Liver (tissue), 9 donors: ENCODE measurements around the gene STAT5A. TPM values are rescaled to one million over a fixed set of nuclear protein-coding genes. Genes with fewer than 3 reads are reported as not detected.

Experiments used
- DNase-seq: peaks from one replicate; pipeline ENCODE4 v3.0.0-alpha.2; 2017; ENCODE audit warnings: low spot score
- H3K27ac ChIP-seq, 2 donors: one replicate each; pipeline ENCODE4 v1.7.0; 2013; ENCODE audit warnings: inconsistent platforms in 2 of 2, low read length in 2 of 2, control low read depth in 1 of 2, low read depth in 1 of 2, mild to moderate bottlenecking in 1 of 2
- H3K27me3 ChIP-seq, 4 donors: one replicate each; pipeline versions ENCODE4 v1.6.1 to v1.7.0; 2013; ENCODE audit warnings: low read length in 3 of 4, inconsistent platforms in 1 of 4, mild to moderate bottlenecking in 1 of 4, moderate library complexity in 1 of 4; ENCODE audit not compliant: control insufficient read depth in 4 of 4, insufficient read depth in 4 of 4
- H3K36me3 ChIP-seq, 4 donors: one replicate each; pipeline versions ENCODE4 v1.6.1 to v1.7.0; 2013; ENCODE audit warnings: low read length in 3 of 4, mild to moderate bottlenecking in 3 of 4, low read depth in 1 of 4, moderate library complexity in 1 of 4; ENCODE audit not compliant: control insufficient read depth in 4 of 4, insufficient read depth in 3 of 4
- H3K4me1 ChIP-seq, 4 donors: one replicate each; pipeline versions ENCODE4 v1.6.1 to v1.7.0; 2013; ENCODE audit warnings: low read length in 3 of 4, mild to moderate bottlenecking in 3 of 4, moderate library complexity in 1 of 4; ENCODE audit not compliant: control insufficient read depth in 4 of 4, insufficient read depth in 4 of 4
- H3K4me3 ChIP-seq, 3 donors: one replicate each; pipeline versions ENCODE4 v1.6.1 to v1.7.0; 2013; ENCODE audit warnings: low read length in 3 of 3, control low read depth in 1 of 3, low read depth in 1 of 3, mild to moderate bottlenecking in 1 of 3
- H3K9ac ChIP-seq, 2 donors: one replicate each; pipeline ENCODE4 v1.7.0; 2013; ENCODE audit warnings: low read length in 2 of 2, mild to moderate bottlenecking in 2 of 2, moderate library complexity in 2 of 2, control low read depth in 1 of 2, low read depth in 1 of 2
- H3K9me3 ChIP-seq, 4 donors: one replicate each; pipeline versions ENCODE4 v1.6.1 to v1.7.0; 2013; ENCODE audit warnings: low read length in 3 of 4; ENCODE audit not compliant: control insufficient read depth in 4 of 4
- ATF3 ChIP-seq: IDR thresholded peaks from 2 replicates; pipeline ENCODE4 v1.6.1; 2016; ENCODE audit warnings: antibody characterized with exemption
- CTCF ChIP-seq: fragments of 150-350 bp; IDR thresholded peaks from 2 replicates; pipeline ENCODE4 v1.5.1; 2017; ENCODE audit warnings: improper control_type of control experiment, low read depth, low read length; ENCODE audit not compliant: missing input control
- EGR1 ChIP-seq, 2 donors: IDR thresholded peaks; 2 replicates each; pipeline ENCODE4 v1.6.1; 2016 to 2018; ENCODE audit warnings: antibody characterized with exemption in 2 of 2, low read depth in 2 of 2
- FOXA1 ChIP-seq: IDR thresholded peaks from 2 replicates; pipeline ENCODE4 v1.6.1; 2016; ENCODE audit warnings: antibody characterized with exemption
- FOXA2 ChIP-seq: IDR thresholded peaks from 2 replicates; pipeline ENCODE4 v1.6.1; 2016; ENCODE audit warnings: antibody characterized with exemption
- GABPA ChIP-seq, 2 donors: IDR thresholded peaks in 1 of 2; conservative IDR thresholded peaks in 1 of 2; 2 replicates each; pipeline ENCODE4 v1.6.1; 2016; ENCODE audit warnings: antibody characterized with exemption in 2 of 2, mild to moderate bottlenecking in 1 of 2, moderate library complexity in 1 of 2
- HNF4A ChIP-seq, 2 donors: conservative IDR thresholded peaks; 2 replicates each; pipeline ENCODE4 v1.6.1; 2016; ENCODE audit warnings: antibody characterized with exemption in 2 of 2, mild to moderate bottlenecking in 2 of 2
- HNF4G ChIP-seq: IDR thresholded peaks from 2 replicates; pipeline ENCODE4 v1.6.1; 2016; ENCODE audit warnings: antibody characterized with exemption
- JUND ChIP-seq, 2 donors: IDR thresholded peaks; 2 replicates each; pipeline ENCODE4 v1.6.1; 2016; ENCODE audit warnings: antibody characterized with exemption in 2 of 2
- NR2F2 ChIP-seq: IDR thresholded peaks from 2 replicates; pipeline ENCODE4 v1.6.1; 2016; ENCODE audit warnings: antibody characterized with exemption
- RAD21 ChIP-seq, 2 donors: IDR thresholded peaks; 2 replicates each; pipeline ENCODE4 v1.6.1; 2016; ENCODE audit warnings: antibody characterized with exemption in 2 of 2, mild to moderate bottlenecking in 2 of 2
- REST ChIP-seq: IDR thresholded peaks from 2 replicates; pipeline ENCODE4 v1.6.1; 2016; ENCODE audit warnings: antibody characterized with exemption, mild to moderate bottlenecking
- RXRA ChIP-seq, 2 donors: IDR thresholded peaks; 2 replicates each; pipeline ENCODE4 v1.6.1; 2017 to 2018; ENCODE audit warnings: antibody characterized with exemption in 2 of 2, mild to moderate bottlenecking in 1 of 2
- SP1 ChIP-seq: IDR thresholded peaks from 2 replicates; pipeline ENCODE4 v1.6.1; 2018; ENCODE audit warnings: antibody characterized with exemption, mild to moderate bottlenecking
- TAF1 ChIP-seq: conservative IDR thresholded peaks from 2 replicates; pipeline ENCODE4 v1.6.1; 2016; ENCODE audit warnings: antibody characterized with exemption, mild to moderate bottlenecking
- YY1 ChIP-seq: IDR thresholded peaks from 2 replicates; pipeline ENCODE4 v1.6.1; 2016; ENCODE audit warnings: antibody characterized with exemption, mild to moderate bottlenecking
- ZBTB33 ChIP-seq: IDR thresholded peaks from 2 replicates; pipeline ENCODE4 v1.6.1; 2016; ENCODE audit warnings: antibody characterized with exemption
- WGBS: extraction: QIAGEN DNeasy Blood & Tissue Kit; methylation state at CpG from one replicate; pipeline ENCODE4 v1.1.7; 2013; 5-methylcytosine and 5-hydroxymethylcytosine counted together
- polyA plus RNA-seq, 2 donors: library from polyadenylated mRNA; stranded (reverse) in 1 of 2; unstranded in 1 of 2; fragments of 200-250 nt in 1 of 2; fragments of >200 nt in 1 of 2; fragmentation: Nextera tagmentation in 1 of 2; extraction: Ambion mirVana in 1 of 2; gene quantifications; one replicate each; pipeline versions ENCODE4 v1.2.1 to v1.2.3, GENCODE V29; 2013 to 2015
- total RNA-seq, 2 donors: library from RNA; depleted of rRNA; stranded (reverse); fragments of >200 nt; gene quantifications; one replicate each; pipeline ENCODE4 v1.2.3, GENCODE V29; 2014
- TF ChIP-seq, protein P1 (sequence below): IDR thresholded peaks from 2 replicates; pipeline ENCODE4 v1.6.1; 2016; ENCODE audit warnings: antibody characterized with exemption
- donor health status: healthy.
- donor health status: healthy.
- donor health status: healthy.
- donor health status: healthy.
- donor health status: healthy.

Gene STAT5A
- total and polyA plus RNA-seq, 4 donors: 1.7 to 37.7 (median 8.9) TPM

DNA sequence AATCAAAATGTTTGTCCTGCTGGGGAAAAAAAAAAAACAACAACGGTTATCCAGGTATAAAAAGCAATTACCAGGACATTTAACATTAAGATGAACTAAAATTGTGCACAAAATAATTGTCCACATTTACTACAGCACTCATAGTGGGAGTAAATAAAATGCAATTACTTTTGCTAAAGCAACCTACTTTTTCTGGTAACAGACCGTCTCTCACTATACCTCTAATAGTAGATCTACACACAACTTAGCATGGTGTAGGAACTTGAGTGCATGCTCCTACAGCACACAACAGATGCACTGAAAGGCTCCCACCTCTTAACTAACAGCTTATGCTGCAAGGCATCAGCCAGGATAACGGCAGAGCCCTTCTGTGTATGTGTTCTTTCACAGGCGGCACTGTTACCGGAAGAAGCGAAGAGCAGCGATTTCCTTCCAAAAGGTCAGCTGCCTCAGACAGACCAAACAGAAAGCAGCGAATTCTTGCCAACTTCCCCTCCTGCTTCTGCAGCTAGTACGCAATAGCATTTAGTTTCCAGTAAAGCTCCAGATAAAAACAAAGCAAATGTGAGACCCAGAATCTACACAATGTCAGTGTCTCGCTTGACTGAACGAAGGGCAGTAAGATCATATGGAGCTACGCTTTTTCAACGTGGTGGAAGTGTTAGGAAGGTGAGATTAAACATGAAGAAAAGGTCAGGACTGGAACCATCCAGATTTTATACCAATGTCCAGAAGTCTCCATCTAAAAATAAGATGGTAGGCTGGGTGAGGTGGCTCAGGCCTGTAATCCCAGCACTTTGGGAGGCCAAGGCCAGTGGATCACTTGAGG is 39.7 kb upstream of the STAT5A start:
- H3K36me3 ChIP-seq: no peaks in the 10 kb centered on the region
- H3K27me3 ChIP-seq: no peaks in the 10 kb centered on the region
- H3K27ac ChIP-seq: peak overlapping the region; percentile 87 to 95
- TF ChIP-seq NR2F2 (peak; percentile 80), ZBTB33 (peak; percentile 50), GABPA (IDR thresholded peaks at IDR 0.05 in 1 of 2, conservative IDR thresholded peaks at IDR 0.05 in 1 of 2) (peak; percentile 65 to 91), REST (peak; percentile 39), ATF3 (peak; percentile 28), FOXA1 (no peak), HNF4G (no peak), SP1 (peak; percentile 87), YY1 (peak; percentile 80), RAD21 (IDR thresholded peaks at IDR 0.05) (peak; percentile 47 to 52), CTCF (no peak), EGR1 (IDR thresholded peaks at IDR 0.05; ENCODE audit: low read depth in 2 of 2) (peak; percentile 81 to 90), HNF4A (conservative IDR thresholded peaks at IDR 0.05) (peak; percentile 47 to 52), RXRA (IDR thresholded peaks at IDR 0.05) (peak; percentile 55 to 70), TAF1 (peak; percentile 64), JUND (IDR thresholded peaks at IDR 0.05) (peak in 1 of 2 donors; percentile 56), FOXA2 (no peak)
- TF ChIP-seq, protein P1, sequence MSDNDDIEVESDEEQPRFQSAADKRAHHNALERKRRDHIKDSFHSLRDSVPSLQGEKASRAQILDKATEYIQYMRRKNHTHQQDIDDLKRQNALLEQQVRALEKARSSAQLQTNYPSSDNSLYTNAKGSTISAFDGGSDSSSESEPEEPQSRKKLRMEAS: peak; percentile 89
- H3K4me3 ChIP-seq: peak overlapping the region; percentile 30 to 60 (median 52)
- peak overlapping the region; percentile 54 to 92 for H3K9ac ChIP-seq
- DNase-seq: peak; percentile 66
- H3K9me3 ChIP-seq: no peaks in the 10 kb centered on the region
- WGBS: 6% methylated on average over 13 of the region's 13 CpGs
- peaks cover 10 to 33% (median 14%) of the 10 kb centered on the region in 4 donors for H3K4me1 ChIP-seq
